Muscle layer of colon (tissue), 2 donors: ENCODE measurements around the gene KBTBD12.

Experiments
- H3K27ac ChIP-seq: one replicate; pipeline ENCODE4 v1.7.0; 2013; ENCODE audit warnings: low read depth, mild to moderate bottlenecking, low read length, moderate library complexity
- H3K27me3 ChIP-seq, 2 donors: one replicate each; pipeline ENCODE4 v1.7.0; 2013; ENCODE audit warnings: low read length in 2 of 2, mild to moderate bottlenecking in 2 of 2; ENCODE audit not compliant: insufficient read depth in 2 of 2, control insufficient read depth in 1 of 2
- H3K36me3 ChIP-seq: one replicate; pipeline ENCODE4 v1.7.0; 2013; ENCODE audit warnings: mild to moderate bottlenecking, low read length; ENCODE audit not compliant: insufficient read depth
- H3K4me1 ChIP-seq: one replicate; pipeline ENCODE4 v1.7.0; 2013; ENCODE audit warnings: mild to moderate bottlenecking, low read length; ENCODE audit not compliant: insufficient read depth
- H3K4me3 ChIP-seq, 2 donors: one replicate each; pipeline ENCODE4 v1.7.0; 2013; ENCODE audit warnings: low read length in 2 of 2, low read depth in 1 of 2, mild to moderate bottlenecking in 1 of 2, moderate library complexity in 1 of 2
- H3K9ac ChIP-seq: one replicate; pipeline ENCODE4 v1.7.0; 2013; ENCODE audit warnings: low read length
- H3K9me3 ChIP-seq: one replicate; pipeline ENCODE4 v1.7.0; 2013; ENCODE audit warnings: mild to moderate bottlenecking, low read length
- donor health status: abdominal sarcoma.
- donor health status: Adenocarcinoma of cecum.

KBTBD12 gene

GRCh38 chr3:127988770-127989557 lies 73.9 kb downstream of the KBTBD12 start:
- H3K4me3 ChIP-seq: no peak overlapping the region
- H3K4me1 ChIP-seq: no peaks in the 10 kb centered on the region
- H3K9ac ChIP-seq: no peak overlapping the region
- H3K9me3 ChIP-seq: no peaks in the 10 kb centered on the region
- no peaks in the 10 kb centered on the region for H3K27me3 ChIP-seq
- no peaks in the 10 kb centered on the region for H3K36me3 ChIP-seq
- no peak overlapping the region for H3K27ac ChIP-seq

- Histone ChIP-seq H3K4me1 (no peaks in the 10 kb centered on the region), H3K4me3 (no peak overlapping the region), H3K27me3 (no peaks in the 10 kb centered on the region), H3K9me3 (no peaks in the 10 kb centered on the region), H3K9ac (no peak overlapping the region), H3K27ac (no peak overlapping the region), H3K36me3 (no peaks in the 10 kb centered on the region)
Observed at GRCh38 chr3:127990051-127990450, 75.0 kb downstream of the KBTBD12 start.

- no peaks in the 10 kb centered on the region for H3K27me3 ChIP-seq
- no peaks in the 10 kb centered on the region for H3K9me3 ChIP-seq
- H3K36me3 ChIP-seq: no peaks in the 10 kb centered on the region
- H3K4me3 ChIP-seq: no peak overlapping the region
- no peak overlapping the region for H3K27ac ChIP-seq
- H3K4me1 ChIP-seq: no peaks in the 10 kb centered on the region
- H3K9ac ChIP-seq: no peak overlapping the region
Observed at GRCh38 chr3:127990461-127990860, 75.4 kb downstream of the KBTBD12 start.

GRCh38 chr3:127991251-127991650 lies 76.2 kb downstream of the KBTBD12 start:
- H3K36me3 ChIP-seq: no peaks in the 10 kb centered on the region
- H3K27me3 ChIP-seq: no peaks in the 10 kb centered on the region
- no peak overlapping the region for H3K27ac ChIP-seq
- no peak overlapping the region for H3K4me3 ChIP-seq
- H3K9me3 ChIP-seq: no peaks in the 10 kb centered on the region
- H3K9ac ChIP-seq: no peak overlapping the region
- no peaks in the 10 kb centered on the region for H3K4me1 ChIP-seq

- Histone ChIP-seq H3K27ac (no peak overlapping the region), H3K4me1 (no peaks in the 10 kb centered on the region), H3K27me3 (no peaks in the 10 kb centered on the region), H3K9me3 (no peaks in the 10 kb centered on the region), H3K9ac (no peak overlapping the region), H3K4me3 (no peak overlapping the region), H3K36me3 (no peaks in the 10 kb centered on the region)
Observed at GRCh38 chr3:127991681-127992080, 76.6 kb downstream of the KBTBD12 start.

GRCh38 chr3:127992127-127992526 lies 77.1 kb downstream of the KBTBD12 start:
- no peaks in the 10 kb centered on the region for H3K36me3 ChIP-seq
- no peak overlapping the region for H3K4me3 ChIP-seq
- no peak overlapping the region for H3K9ac ChIP-seq
- no peak overlapping the region for H3K27ac ChIP-seq
- H3K4me1 ChIP-seq: no peaks in the 10 kb centered on the region
- H3K9me3 ChIP-seq: no peaks in the 10 kb centered on the region
- H3K27me3 ChIP-seq: no peaks in the 10 kb centered on the region

- H3K27ac ChIP-seq: no peak overlapping the region
- H3K4me1 ChIP-seq: no peaks in the 10 kb centered on the region
- H3K9ac ChIP-seq: no peak overlapping the region
- H3K36me3 ChIP-seq: no peaks in the 10 kb centered on the region
- no peaks in the 10 kb centered on the region for H3K9me3 ChIP-seq
- H3K4me3 ChIP-seq: no peak overlapping the region
- H3K27me3 ChIP-seq: no peaks in the 10 kb centered on the region
Observed at GRCh38 chr3:127994011-127994410, 79.0 kb downstream of the KBTBD12 start.

GRCh38 chr3:127997016-127997415 lies 82.0 kb downstream of the KBTBD12 start:
- Histone ChIP-seq H3K36me3 (no peaks in the 10 kb centered on the region), H3K4me3 (no peak overlapping the region), H3K9ac (no peak overlapping the region), H3K9me3 (no peaks in the 10 kb centered on the region), H3K4me1 (no peaks in the 10 kb centered on the region), H3K27me3 (no peaks in the 10 kb centered on the region), H3K27ac (no peak overlapping the region)

- Histone ChIP-seq H3K9ac (no peak overlapping the region), H3K4me1 (no peaks in the 10 kb centered on the region), H3K27me3 (no peaks in the 10 kb centered on the region), H3K4me3 (no peak overlapping the region), H3K36me3 (no peaks in the 10 kb centered on the region), H3K9me3 (no peaks in the 10 kb centered on the region), H3K27ac (no peak overlapping the region)
Observed at GRCh38 chr3:127997961-127998360, 82.9 kb downstream of the KBTBD12 start.

GRCh38 chr3:127998596-127998995 lies 83.6 kb downstream of the KBTBD12 start:
- Histone ChIP-seq H3K27ac (no peak overlapping the region), H3K4me1 (no peaks in the 10 kb centered on the region), H3K4me3 (no peak overlapping the region), H3K9ac (no peak overlapping the region), H3K9me3 (no peaks in the 10 kb centered on the region), H3K27me3 (no peaks in the 10 kb centered on the region), H3K36me3 (no peaks in the 10 kb centered on the region)

- Histone ChIP-seq H3K27ac (no peak overlapping the region), H3K4me1 (no peaks in the 10 kb centered on the region), H3K4me3 (no peak overlapping the region), H3K27me3 (no peaks in the 10 kb centered on the region), H3K9me3 (no peaks in the 10 kb centered on the region), H3K9ac (no peak overlapping the region), H3K36me3 (no peaks in the 10 kb centered on the region)
Observed at GRCh38 chr3:127999509-128000106, 84.6 kb downstream of the KBTBD12 start.

- Histone ChIP-seq H3K4me3 (no peak overlapping the region), H3K36me3 (no peaks in the 10 kb centered on the region), H3K27me3 (no peaks in the 10 kb centered on the region), H3K9me3 (no peaks in the 10 kb centered on the region), H3K4me1 (no peaks in the 10 kb centered on the region), H3K9ac (no peak overlapping the region), H3K27ac (no peak overlapping the region)
Observed at GRCh38 chr3:128001576-128001975, 86.5 kb downstream of the KBTBD12 start.
